OCI-LY1 (cell line): ENCODE results near the gene ZNF568.

Experiments
- H2AFZ ChIP-seq: fragments of 200-600 bp; sonication (generic), shearing (Covaris generic); 2 replicates; pipeline ENCODE4 v1.6.0; 2014; ENCODE audit warnings: antibody characterized with exemption, mild to moderate bottlenecking, low read length
- H3F3A ChIP-seq: fragments of 200-600 bp; sonication (generic), shearing (Covaris generic); 2 replicates; pipeline ENCODE4 v1.6.0; 2014; ENCODE audit warnings: mild to moderate bottlenecking, antibody characterized with exemption, low read length, moderate library complexity; ENCODE audit not compliant: insufficient read depth
- H3K27ac ChIP-seq: fragments of 200-600 bp; sonication (generic); 2 replicates; pipeline ENCODE4 v1.5.1; 2014; ENCODE audit warnings: low read length, mixed run types, mild to moderate bottlenecking, low read depth; ENCODE audit not compliant: poor library complexity, severe bottlenecking
- H3K27me3 ChIP-seq: fragments of 200-600 bp; sonication (generic); 2 replicates; pipeline ENCODE4 v1.6.0; 2014; ENCODE audit warnings: antibody characterized with exemption, mild to moderate bottlenecking, low read length, moderate library complexity; ENCODE audit not compliant: insufficient read depth
- H3K36me3 ChIP-seq: fragments of 200-600 bp; sonication (generic); 2 replicates; pipeline ENCODE4 v1.6.1; 2014; ENCODE audit warnings: mild to moderate bottlenecking, antibody characterized with exemption, low read length, moderate library complexity, mixed read lengths; ENCODE audit not compliant: insufficient read depth
- H3K4me1 ChIP-seq: fragments of 200-600 bp; sonication (generic); 2 replicates; pipeline ENCODE4 v1.5.1; 2014; ENCODE audit warnings: mild to moderate bottlenecking, low read length, moderate library complexity; ENCODE audit not compliant: insufficient read depth, severe bottlenecking
- H3K4me2 ChIP-seq: fragments of 200-600 bp; sonication (generic), shearing (Covaris generic); 2 replicates; pipeline ENCODE4 v1.6.1; 2014; ENCODE audit warnings: low read length
- H3K4me3 ChIP-seq: fragments of 200-600 bp; sonication (generic); 2 replicates; pipeline ENCODE4 v1.5.1; 2014; ENCODE audit warnings: low read length, low read depth, mild to moderate bottlenecking, mixed read lengths; ENCODE audit not compliant: poor library complexity, severe bottlenecking
- H3K79me2 ChIP-seq: fragments of 200-600 bp; shearing (Covaris generic); 2 replicates; pipeline ENCODE4 v1.6.1; 2016; ENCODE audit warnings: mixed run types, low read length, mixed read lengths; ENCODE audit not compliant: insufficient read depth
- H3K9ac ChIP-seq: fragments of 200-600 bp; sonication (generic), shearing (Covaris generic); 2 replicates; pipeline ENCODE4 v1.6.1; 2014; ENCODE audit warnings: mild to moderate bottlenecking, low read length, mixed read lengths
- H3K9me2 ChIP-seq: fragments of 200-600 bp; sonication (generic), shearing (Covaris generic); 2 replicates; pipeline ENCODE4 v1.6.1; 2014; ENCODE audit warnings: low read depth, mild to moderate bottlenecking, low read length, mixed read lengths
- H3K9me3 ChIP-seq: fragments of 200-600 bp; shearing (Covaris generic); 2 replicates; pipeline ENCODE4 v1.6.1; 2014; ENCODE audit warnings: low read length, mixed read lengths
- H4K20me1 ChIP-seq: fragments of 200-600 bp; sonication (generic), shearing (Covaris generic); 2 replicates; pipeline ENCODE4 v1.6.0; 2016; ENCODE audit warnings: mild to moderate bottlenecking, low read length; ENCODE audit not compliant: insufficient read depth
- CTCF ChIP-seq: fragments of 200-600 bp; sonication (generic), shearing (Covaris generic); IDR thresholded peaks from 2 replicates; pipeline ENCODE4 v1.5.1; 2017; ENCODE audit warnings: mild to moderate bottlenecking, antibody characterized with exemption, low read length, moderate library complexity, mixed read lengths
- EZH2 ChIP-seq: fragments of 200-600 bp; sonication (generic), shearing (Covaris generic); IDR thresholded peaks from 2 replicates; pipeline ENCODE4 v1.8.0; 2017; ENCODE audit warnings: borderline replicate concordance, mixed run types, mild to moderate bottlenecking, antibody characterized with exemption, low read length, moderate library complexity, mixed read lengths

The ZNF568 gene

GRCh38 chr19:36918090-36918489 lies 2.0 kb downstream of the ZNF568 start:
- H3K9me3 ChIP-seq, result peaks cover 3% of the 10 kb centered on the region; the same call in 1 of the 2 replicates
- TF ChIP-seq CTCF, result no peak
- TF ChIP-seq EZH2, result no peak
- H3K4me1 ChIP-seq, result no peaks in the 10 kb centered on the region
- no peak overlapping the region for H3K9ac ChIP-seq
- no peak overlapping the region for H3K4me2 ChIP-seq
- H3K9me2 ChIP-seq, result no peaks in the 10 kb centered on the region
- no peaks in the 10 kb centered on the region for H3F3A ChIP-seq
- no peaks in the 10 kb centered on the region for H3K27me3 ChIP-seq
- no peak overlapping the region for H2AFZ ChIP-seq
- H3K79me2 ChIP-seq, result no peaks in the 10 kb centered on the region
- H3K36me3 ChIP-seq, result no peaks in the 10 kb centered on the region
- no peak overlapping the region for H3K27ac ChIP-seq
- no peaks in the 10 kb centered on the region for H4K20me1 ChIP-seq
- no peak overlapping the region for H3K4me3 ChIP-seq

GRCh38 chr19:36931684-36932083 lies 15.6 kb downstream of the ZNF568 start:
- no peaks in the 10 kb centered on the region for H3K36me3 ChIP-seq
- no peaks in the 10 kb centered on the region for H3K9me2 ChIP-seq
- no peaks in the 10 kb centered on the region for H3F3A ChIP-seq
- no peak overlapping the region for H3K27ac ChIP-seq
- no peak for TF ChIP-seq EZH2
- no peak for TF ChIP-seq CTCF
- no peak overlapping the region for H2AFZ ChIP-seq
- H3K4me1 ChIP-seq, result no peaks in the 10 kb centered on the region
- no peaks in the 10 kb centered on the region for H4K20me1 ChIP-seq
- no peaks in the 10 kb centered on the region for H3K27me3 ChIP-seq
- H3K9ac ChIP-seq, result no peak overlapping the region
- no peak overlapping the region for H3K4me2 ChIP-seq
- H3K79me2 ChIP-seq, result no peaks in the 10 kb centered on the region
- H3K4me3 ChIP-seq, result no peak overlapping the region
- no peaks in the 10 kb centered on the region; the same call in 1 of the 2 replicates for H3K9me3 ChIP-seq

- Histone ChIP-seq H3K4me2 (no peak overlapping the region), H3K27ac (no peak overlapping the region), H3K9me3 (no peaks in the 10 kb centered on the region; the same call in 1 of the 2 replicates), H3K27me3 (no peaks in the 10 kb centered on the region), H4K20me1 (no peaks in the 10 kb centered on the region), H3K79me2 (no peaks in the 10 kb centered on the region), H3K9ac (no peak overlapping the region), H3K4me1 (no peaks in the 10 kb centered on the region), H3F3A (no peaks in the 10 kb centered on the region), H3K36me3 (no peaks in the 10 kb centered on the region), H3K4me3 (no peak overlapping the region), H2AFZ (no peak overlapping the region), H3K9me2 (no peaks in the 10 kb centered on the region)
- TF ChIP-seq EZH2 (no peak), CTCF (peak; percentile 48; the same call in 1 of the 2 replicates)
These were observed 23.0 kb downstream of the ZNF568 start for GRCh38 chr19:36939153-36939552.
